Endothelial cell of umbilical vein (primary cell): ENCODE results near the gene TSPAN17. TPM values are rescaled to one million over a fixed set of nuclear protein-coding genes. Genes with fewer than 3 reads are reported as not detected.

Experiments
- BruUV-seq: library from RNA; stranded (reverse); fragments of 400-500 nt; replicated peaks from 2 replicates; lab custom pipeline; 2021; lab: Mats Ljungman, UMichigan
- CTCF ChIA-PET: fragments of 300-600, 350-600 bp; sonication (Branson Sonifier 250); formaldehyde crosslinking; loops from one replicate; lab custom pipeline; 2021; ENCODE audit warnings: antibody characterized with exemption, inconsistent platforms; lab: Charles Lee
- POLR2A ChIA-PET: fragments of 300-600, 350-600 bp; sonication (Branson Sonifier 250); formaldehyde crosslinking; loops from one replicate; lab custom pipeline; 2021; ENCODE audit warnings: antibody characterized with exemption, inconsistent platforms; lab: Charles Lee
- DNase-seq: peaks from one replicate; pipeline ENCODE4 v3.0.0-alpha.2; 2011; ENCODE audit warnings: low read depth, low spot score
- FAIRE-seq: peaks from 2 replicates; lab custom pipeline; 2011; peaks lifted over from hg19 to GRCh38; lab: Jason Lieb, UNC
- H2AFZ ChIP-seq: 2 replicates; pipeline ENCODE4 v1.6.0; 2012; ENCODE audit warnings: low read depth, low read length, control low read depth, inconsistent platforms
- H3K27ac ChIP-seq: 2 replicates; pipeline ENCODE4 v1.5.1; 2011; ENCODE audit warnings: low read depth, mild to moderate bottlenecking, control low read depth, low read length, moderate library complexity; ENCODE audit not compliant: insufficient read depth
- H3K27me3 ChIP-seq, 2 experiments: 2 replicates each; pipeline versions ENCODE4 v1.6.0 to v1.6.1; 2011; ENCODE audit warnings: low read length in 2 of 2, mixed read lengths in 1 of 2; ENCODE audit not compliant: control insufficient read depth in 2 of 2, insufficient read depth in 2 of 2
- H3K36me3 ChIP-seq, 2 experiments: 2 replicates in 1 of 2; 3 replicates in 1 of 2; pipeline ENCODE4 v1.5.1; 2011; ENCODE audit warnings: low read length in 2 of 2, mild to moderate bottlenecking in 1 of 2, moderate library complexity in 1 of 2; ENCODE audit not compliant: control insufficient read depth in 2 of 2, insufficient read depth in 2 of 2; ENCODE audit errors: extremely low read depth in 1 of 2
- H3K4me1 ChIP-seq: 3 replicates; pipeline ENCODE4 v1.5.1; 2011; ENCODE audit warnings: mild to moderate bottlenecking, low read length; ENCODE audit not compliant: control insufficient read depth, insufficient read depth; ENCODE audit errors: extremely low read depth
- H3K4me2 ChIP-seq: 2 replicates; pipeline ENCODE4 v1.6.1; 2011; ENCODE audit warnings: low read length, control low read depth, mixed read lengths; ENCODE audit not compliant: insufficient read depth
- H3K4me3 ChIP-seq, 3 experiments: fragments of 200-600 bp in 1 of 3; sonication (generic), shearing (Covaris generic) in 1 of 3; replicated peaks in 1 of 3; 2 replicates each; pipeline ENCODE4 v1.5.1; 2011 to 2016; ENCODE audit warnings: control low read depth in 3 of 3, low read length in 3 of 3, mild to moderate bottlenecking in 2 of 3, inconsistent platforms in 1 of 3, low read depth in 1 of 3, moderate library complexity in 1 of 3; ENCODE audit not compliant: insufficient read depth in 1 of 3
- H3K79me2 ChIP-seq: 2 replicates; pipeline ENCODE4 v1.6.0; 2012; ENCODE audit warnings: low read length, inconsistent platforms; ENCODE audit not compliant: control insufficient read depth, insufficient read depth
- H3K9ac ChIP-seq: replicated peaks from 2 replicates; pipeline ENCODE3; 2011; ENCODE audit warnings: low read length, control low read depth; ENCODE audit not compliant: insufficient read depth; ENCODE audit errors: extremely low read depth
- H3K9me1 ChIP-seq: replicated peaks from 3 replicates; pipeline ENCODE4 v1.6.0; 2011; ENCODE audit warnings: mild to moderate bottlenecking, low read length; ENCODE audit not compliant: control insufficient read depth, insufficient read depth; ENCODE audit errors: extremely low read depth
- H3K9me3 ChIP-seq: replicated peaks from 2 replicates; pipeline ENCODE4 v1.5.1; 2012; ENCODE audit warnings: low read length, inconsistent platforms; ENCODE audit not compliant: control insufficient read depth, insufficient read depth
- H4K20me1 ChIP-seq: replicated peaks from 2 replicates; pipeline ENCODE3; 2011; ENCODE audit warnings: mild to moderate bottlenecking, low read length; ENCODE audit not compliant: control insufficient read depth, insufficient read depth; ENCODE audit errors: extremely low read depth
- CTCF ChIP-seq, 2 donors: IDR thresholded peaks; 1 replicate in 1 of 2; 2 replicates in 1 of 2; pipeline ENCODE4 v1.5.1; 2011; ENCODE audit warnings: low read length in 2 of 2, mild to moderate bottlenecking in 2 of 2, moderate library complexity in 2 of 2, control low read depth in 1 of 2, inconsistent platforms in 1 of 2, low read depth in 1 of 2; ENCODE audit not compliant: insufficient read depth in 1 of 2; ENCODE audit errors: extremely low read depth in 1 of 2
- EZH2 ChIP-seq: IDR thresholded peaks from 2 replicates; pipeline ENCODE4 v1.6.1; 2012; ENCODE audit warnings: borderline replicate concordance, low read depth, mild to moderate bottlenecking, moderate library complexity, low read length, inconsistent platforms; ENCODE audit not compliant: severe bottlenecking
- FOS ChIP-seq: IDR thresholded peaks from 2 replicates; pipeline ENCODE4 v1.6.1; 2011; ENCODE audit warnings: mild to moderate bottlenecking, low read length, moderate library complexity, borderline replicate concordance; ENCODE audit not compliant: insufficient read depth
- JUN ChIP-seq: IDR thresholded peaks from 2 replicates; pipeline ENCODE4 v1.6.1; 2011; ENCODE audit warnings: borderline replicate concordance, low read depth; ENCODE audit not compliant: insufficient read length, insufficient read depth
- MAX ChIP-seq: IDR thresholded peaks from 2 replicates; pipeline ENCODE4 v1.6.1; 2011; ENCODE audit not compliant: insufficient read depth, insufficient read length
- MYC ChIP-seq: IDR thresholded peaks from one replicate; pipeline ENCODE4 v1.6.1; 2011; ENCODE audit warnings: mild to moderate bottlenecking, low read depth, low read length
- POLR2A ChIP-seq: IDR thresholded peaks from 2 replicates; pipeline ENCODE4 v1.6.1; 2012; ENCODE audit warnings: low read depth, mild to moderate bottlenecking, control low read depth, low read length
- POLR2AphosphoS5 ChIP-seq: IDR thresholded peaks from 2 replicates; pipeline ENCODE4 v1.6.1; 2012; ENCODE audit warnings: low read depth, mild to moderate bottlenecking, control low read depth, low read length, moderate library complexity; ENCODE audit not compliant: insufficient read depth
- dilution Hi-C: fragments of 300-500 bp; cut with MboI; formaldehyde crosslinking; loops from one replicate; pipeline ENCODE4 v1.15.0; 2019; ENCODE audit warnings: low sequenced_read_pairs; ENCODE audit not compliant: extremely low pct_ligation_motif_present
- intact Hi-C: fragments of 100-400 bp; cut with micrococcal nuclease; formaldehyde crosslinking; loops from one replicate; pipeline ENCODE4 v1.10.0; 2022
- polyA plus RNA-seq, 4 experiments: library from polyadenylated mRNA; depleted of rRNA in 3 of 4; stranded (reverse) in 3 of 4; unstranded in 1 of 4; fragments of >200 nt; gene quantifications; 2 replicates each; pipeline versions ENCODE4 v1.2.1 to v1.2.3, GENCODE V29; 2011 to 2012; ENCODE audit warnings: missing spikeins in 1 of 4
- total RNA-seq: library from RNA; stranded (reverse); gene quantifications from 2 replicates; pipeline ENCODE4 v1.2.3, GENCODE V29; 2021

TSPAN17 gene
- total and polyA plus RNA-seq, 2 donors (not counting 3 experiments of a cell fraction or from before 2014, with no cell fraction given), result 55.9 to 73.3 TPM

- no peak overlapping the region for H3K4me2 ChIP-seq
- no peak overlapping the region for H2AFZ ChIP-seq
- peaks cover 47 to 53% of the 10 kb centered on the region in 2 experiments for H3K27me3 ChIP-seq
- ChIA-PET CTCF (interaction anchor here (0.7 to 1.8 kb wide), 2 partner anchors 14 to 51 kb away, joined by 3 to 5 read pairs; no protein-coding TSS in a partner anchor), POLR2A (no interaction called here)
- FAIRE-seq (no peak), DNase-seq (no peak)
- H3K9me3 ChIP-seq, result no peaks in the 10 kb centered on the region
- H3K36me3 ChIP-seq, result no peaks in the 10 kb centered on the region
- H4K20me1 ChIP-seq, result no peaks in the 10 kb centered on the region
- intact Hi-C loops, result no loop called here
- no peaks in the 10 kb centered on the region for H3K79me2 ChIP-seq
- dilution Hi-C loops, result no loop called here
- no peak overlapping the region for H3K4me3 ChIP-seq
- BruUV-seq, result no TSS peak
- no peak overlapping the region for H3K27ac ChIP-seq
- H3K4me1 ChIP-seq, result no peaks in the 10 kb centered on the region
- H3K9me1 ChIP-seq, result no peaks in the 10 kb centered on the region
- TF ChIP-seq CTCF (IDR thresholded peaks at IDR 0.05; ENCODE audit: extremely low read depth in 1 of 2, insufficient read depth in 1 of 2, low read depth in 1 of 2, low read length in 2 of 2) (no peak), MYC (no peak), POLR2AphosphoS5 (no peak), MAX (no peak), POLR2A (no peak), FOS (no peak), EZH2 (no peak), JUN (no peak)
- no peak overlapping the region for H3K9ac ChIP-seq
These were observed 21.8 kb upstream of the TSPAN17 start for GRCh38 chr5:176625512-176625911.
